Measurements from ENCODE around the gene PDCD1.

DNA sequence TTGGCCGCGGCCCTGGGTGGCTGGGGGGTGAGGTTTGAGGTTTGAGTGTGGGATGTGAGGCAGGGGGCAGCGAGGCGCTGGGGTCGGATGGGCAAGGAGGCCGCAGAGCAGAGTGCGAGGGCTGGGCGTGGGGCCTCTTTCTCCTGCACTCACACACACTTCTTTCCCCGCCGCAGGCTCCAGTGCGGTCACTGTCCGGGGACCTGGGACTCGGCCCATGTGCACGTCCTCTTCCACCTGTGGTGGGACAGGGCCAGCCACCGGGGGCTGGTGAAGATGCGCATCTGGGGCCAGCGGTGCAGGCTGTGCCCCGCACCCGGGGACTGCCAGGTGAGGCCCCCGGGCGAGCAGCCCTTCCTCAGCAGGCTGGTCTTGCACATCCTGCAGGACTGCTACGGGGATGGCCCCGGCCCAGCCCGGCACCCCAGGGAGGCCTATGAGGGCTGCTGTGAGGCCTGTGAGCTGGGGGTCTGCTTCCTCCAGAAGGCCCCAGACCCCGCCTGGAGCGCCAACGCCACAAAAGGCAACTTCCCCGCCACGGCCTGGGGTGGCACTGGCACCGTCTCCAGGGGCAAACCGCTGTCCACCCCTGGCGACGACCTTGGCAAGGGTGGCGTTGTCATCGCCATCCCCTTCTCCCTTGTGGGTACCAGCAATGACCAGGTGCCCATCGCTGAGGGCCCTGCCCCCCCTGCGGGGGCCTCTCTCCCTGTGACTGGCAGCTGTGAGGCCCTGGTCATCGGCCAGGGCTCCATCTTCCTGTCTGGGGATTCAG is 13.0 kb upstream of the PDCD1 start:
- TF ChIP-seq, protein P1, sequence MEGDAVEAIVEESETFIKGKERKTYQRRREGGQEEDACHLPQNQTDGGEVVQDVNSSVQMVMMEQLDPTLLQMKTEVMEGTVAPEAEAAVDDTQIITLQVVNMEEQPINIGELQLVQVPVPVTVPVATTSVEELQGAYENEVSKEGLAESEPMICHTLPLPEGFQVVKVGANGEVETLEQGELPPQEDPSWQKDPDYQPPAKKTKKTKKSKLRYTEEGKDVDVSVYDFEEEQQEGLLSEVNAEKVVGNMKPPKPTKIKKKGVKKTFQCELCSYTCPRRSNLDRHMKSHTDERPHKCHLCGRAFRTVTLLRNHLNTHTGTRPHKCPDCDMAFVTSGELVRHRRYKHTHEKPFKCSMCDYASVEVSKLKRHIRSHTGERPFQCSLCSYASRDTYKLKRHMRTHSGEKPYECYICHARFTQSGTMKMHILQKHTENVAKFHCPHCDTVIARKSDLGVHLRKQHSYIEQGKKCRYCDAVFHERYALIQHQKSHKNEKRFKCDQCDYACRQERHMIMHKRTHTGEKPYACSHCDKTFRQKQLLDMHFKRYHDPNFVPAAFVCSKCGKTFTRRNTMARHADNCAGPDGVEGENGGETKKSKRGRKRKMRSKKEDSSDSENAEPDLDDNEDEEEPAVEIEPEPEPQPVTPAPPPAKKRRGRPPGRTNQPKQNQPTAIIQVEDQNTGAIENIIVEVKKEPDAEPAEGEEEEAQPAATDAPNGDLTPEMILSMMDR (IDR thresholded peaks at IDR 0.05), result no peak
- TF ChIP-seq POLR2AphosphoS5 (IDR thresholded peaks at IDR 0.05), result no peak
- TF ChIP-seq POLR2A (IDR thresholded peaks at IDR 0.05), result no peak

Measured in suprapubic skin (tissue), 4 donors.